HUES48 (cell line): ENCODE results near the gene CHCHD4.

ENCODE experiments used
- H3K27ac ChIP-seq: one replicate; pipeline ENCODE4 v1.7.0; 2013; ENCODE audit warnings: low read depth, low read length, inconsistent platforms
- H3K27me3 ChIP-seq: 2 replicates; pipeline ENCODE4 v1.6.1; 2013; ENCODE audit warnings: mild to moderate bottlenecking, low read length; ENCODE audit not compliant: control insufficient read depth, insufficient read depth
- H3K36me3 ChIP-seq: 2 replicates; pipeline ENCODE4 v1.6.1; 2013; ENCODE audit warnings: low read length; ENCODE audit not compliant: control insufficient read depth, insufficient read depth
- H3K4me1 ChIP-seq: 2 replicates; pipeline ENCODE4 v1.6.1; 2013; ENCODE audit warnings: mild to moderate bottlenecking, low read length; ENCODE audit not compliant: control insufficient read depth, insufficient read depth
- H3K4me3 ChIP-seq: 2 replicates; pipeline ENCODE4 v1.5.1; 2013; ENCODE audit warnings: mild to moderate bottlenecking, low read depth, low read length
- H3K9ac ChIP-seq: 2 replicates; pipeline ENCODE4 v1.6.1; 2013; ENCODE audit warnings: mild to moderate bottlenecking, low read depth, low read length, moderate library complexity
- H3K9me3 ChIP-seq: 2 replicates; pipeline ENCODE4 v1.6.1; 2013; ENCODE audit warnings: low read length; ENCODE audit not compliant: control insufficient read depth, insufficient read depth

Gene CHCHD4

DNA sequence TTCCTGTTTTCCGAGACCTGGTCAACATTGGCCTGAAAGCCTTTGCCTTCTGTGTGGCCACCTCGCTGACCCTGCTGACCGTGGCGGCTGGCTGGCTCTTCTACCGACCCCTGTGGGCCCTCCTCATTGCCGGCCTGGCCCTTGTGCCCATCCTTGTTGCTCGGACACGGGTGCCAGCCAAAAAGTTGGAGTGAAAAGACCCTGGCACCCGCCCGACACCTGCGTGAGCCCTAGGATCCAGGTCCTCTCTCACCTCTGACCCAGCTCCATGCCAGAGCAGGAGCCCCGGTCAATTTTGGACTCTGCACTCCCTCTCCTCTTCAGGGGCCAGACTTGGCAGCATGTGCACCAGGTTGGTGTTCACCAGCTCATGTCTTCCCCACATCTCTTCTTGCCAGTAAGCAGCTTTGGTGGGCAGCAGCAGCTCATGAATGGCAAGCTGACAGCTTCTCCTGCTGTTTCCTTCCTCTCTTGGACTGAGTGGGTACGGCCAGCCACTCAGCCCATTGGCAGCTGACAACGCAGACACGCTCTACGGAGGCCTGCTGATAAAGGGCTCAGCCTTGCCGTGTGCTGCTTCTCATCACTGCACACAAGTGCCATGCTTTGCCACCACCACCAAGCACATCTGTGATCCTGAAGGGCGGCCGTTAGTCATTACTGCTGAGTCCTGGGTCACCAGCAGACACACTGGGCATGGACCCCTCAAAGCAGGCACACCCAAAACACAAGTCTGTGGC lies 17.1 kb upstream of the CHCHD4 start:
- peaks cover 69% of the 10 kb centered on the region for H3K36me3 ChIP-seq
- H3K9ac ChIP-seq = no peak overlapping the region
- H3K27me3 ChIP-seq = no peaks in the 10 kb centered on the region
- no peaks in the 10 kb centered on the region for H3K9me3 ChIP-seq
- no peak overlapping the region for H3K4me3 ChIP-seq
- H3K27ac ChIP-seq = no peak overlapping the region
- H3K4me1 ChIP-seq = peaks cover 10% of the 10 kb centered on the region; the same call in 1 of the 2 replicates

DNA sequence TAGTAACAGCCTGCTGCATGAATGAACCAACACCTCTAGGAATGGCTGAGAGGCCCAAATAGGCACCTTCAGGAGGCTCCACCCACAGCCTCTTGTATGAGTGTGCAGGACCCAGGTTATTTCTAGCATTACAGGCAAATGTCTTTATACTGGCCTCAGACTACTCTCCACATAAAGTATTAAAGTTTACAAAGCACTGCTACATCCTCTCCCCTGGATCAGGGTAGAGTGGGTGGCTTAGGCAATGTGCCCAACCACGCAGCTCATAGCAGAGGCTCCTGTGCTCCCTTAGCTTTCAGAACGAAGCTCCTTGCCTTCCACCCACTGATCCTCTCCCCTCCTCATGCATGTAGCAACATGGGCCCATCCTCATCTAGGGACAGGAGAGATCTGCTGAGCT lies 16.5 kb upstream of the CHCHD4 start:
- no peaks in the 10 kb centered on the region for H3K9me3 ChIP-seq
- H3K27me3 ChIP-seq = no peaks in the 10 kb centered on the region
- no peak overlapping the region for H3K27ac ChIP-seq
- H3K4me3 ChIP-seq = no peak overlapping the region
- no peak overlapping the region for H3K9ac ChIP-seq
- H3K4me1 ChIP-seq = peaks cover 10% of the 10 kb centered on the region; the same call in 1 of the 2 replicates
- H3K36me3 ChIP-seq = peaks cover 69% of the 10 kb centered on the region

DNA sequence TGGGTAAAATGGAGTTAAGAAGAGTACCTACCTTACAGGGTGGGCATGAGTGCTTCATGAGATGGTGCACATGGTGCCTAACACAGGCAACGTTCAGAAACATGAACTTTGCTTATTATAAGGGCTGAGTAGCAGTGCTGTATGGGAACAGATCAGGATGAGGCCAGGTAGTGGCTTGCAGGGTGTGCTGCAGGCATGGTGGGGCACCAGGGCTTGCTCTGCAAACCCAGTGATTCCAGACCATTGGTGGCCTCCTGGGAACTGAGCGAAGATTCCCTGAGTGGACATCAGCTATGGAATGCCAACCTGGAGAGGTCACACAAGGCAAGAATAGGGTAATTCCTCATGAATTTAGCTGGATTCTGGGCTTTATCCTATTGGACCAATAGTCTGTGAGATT lies 16.0 kb upstream of the CHCHD4 start:
- H3K27me3 ChIP-seq = no peaks in the 10 kb centered on the region
- no peak overlapping the region for H3K27ac ChIP-seq
- no peak overlapping the region for H3K9ac ChIP-seq
- peaks cover 69% of the 10 kb centered on the region for H3K36me3 ChIP-seq
- H3K9me3 ChIP-seq = no peaks in the 10 kb centered on the region
- H3K4me3 ChIP-seq = no peak overlapping the region
- peaks cover 10% of the 10 kb centered on the region; the same call in 1 of the 2 replicates for H3K4me1 ChIP-seq

DNA sequence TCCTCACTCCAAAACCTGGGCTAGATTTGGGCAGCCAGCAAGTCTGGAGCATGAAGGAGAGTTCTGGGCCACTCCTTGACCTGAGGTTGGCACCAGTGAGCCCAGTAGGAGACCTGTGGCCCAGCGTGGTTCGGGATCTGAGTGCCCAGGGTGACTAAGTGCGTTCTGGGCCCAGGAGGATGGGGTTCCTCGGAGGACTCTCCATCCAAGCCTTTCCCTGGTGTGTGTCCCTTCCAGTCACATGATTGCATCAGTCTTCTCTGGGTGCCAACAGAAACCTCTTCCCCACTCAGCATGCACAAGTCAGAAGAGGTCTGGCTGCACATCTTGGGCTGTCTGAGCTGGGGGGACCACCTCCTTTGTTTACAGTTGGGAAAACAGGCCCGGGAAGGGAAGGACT lies 15.1 kb upstream of the CHCHD4 start:
- no peaks in the 10 kb centered on the region for H3K27me3 ChIP-seq
- H3K9ac ChIP-seq = no peak overlapping the region
- peaks cover 73% of the 10 kb centered on the region for H3K36me3 ChIP-seq
- H3K4me1 ChIP-seq = peaks cover 10% of the 10 kb centered on the region; the same call in 1 of the 2 replicates
- H3K27ac ChIP-seq = no peak overlapping the region
- H3K4me3 ChIP-seq = no peak overlapping the region
- H3K9me3 ChIP-seq = no peaks in the 10 kb centered on the region

DNA sequence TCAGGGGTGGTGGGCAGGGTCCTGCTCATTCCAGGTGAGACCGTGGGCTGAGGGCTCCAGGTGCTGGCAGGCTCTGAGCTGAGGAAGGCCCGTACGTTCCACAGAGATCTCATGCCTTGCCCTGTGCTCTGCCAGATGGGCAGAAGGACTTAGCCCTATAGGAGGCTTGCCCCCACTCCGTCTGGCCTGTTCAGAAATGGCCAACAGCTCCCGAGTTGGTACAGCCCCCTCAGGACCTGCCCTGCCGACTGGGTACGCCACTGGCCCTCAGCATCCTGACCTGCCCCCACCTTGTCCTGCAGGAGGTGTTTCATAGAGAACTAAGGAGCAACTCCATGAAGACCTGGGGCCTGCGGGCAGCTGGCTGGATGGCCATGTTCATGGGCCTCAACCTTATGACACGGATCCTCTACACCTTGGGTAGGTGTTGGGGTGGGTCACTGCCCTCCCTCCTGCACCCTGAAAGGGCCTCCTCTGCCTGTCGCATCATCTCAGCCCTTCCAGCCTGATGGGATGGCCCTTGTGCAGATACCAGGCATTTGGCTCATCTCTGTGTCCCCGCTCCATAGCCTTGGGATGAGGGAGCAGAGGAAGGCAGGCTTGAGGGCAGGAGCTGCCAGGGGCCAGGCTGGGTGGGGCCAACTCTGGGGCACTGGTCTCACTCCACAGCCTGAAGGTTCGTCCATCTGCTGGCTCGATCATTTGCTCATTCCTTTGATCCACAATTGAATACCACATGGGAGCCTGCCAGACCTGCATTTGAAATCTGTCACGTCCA lies 14.4 kb upstream of the CHCHD4 start:
- no peak overlapping the region for H3K4me3 ChIP-seq
- H3K9me3 ChIP-seq = no peaks in the 10 kb centered on the region
- H3K36me3 ChIP-seq = peaks cover 80% of the 10 kb centered on the region
- peaks cover 8% of the 10 kb centered on the region; the same call in 1 of the 2 replicates for H3K4me1 ChIP-seq
- no peak overlapping the region for H3K9ac ChIP-seq
- H3K27ac ChIP-seq = no peak overlapping the region
- H3K27me3 ChIP-seq = no peaks in the 10 kb centered on the region

DNA sequence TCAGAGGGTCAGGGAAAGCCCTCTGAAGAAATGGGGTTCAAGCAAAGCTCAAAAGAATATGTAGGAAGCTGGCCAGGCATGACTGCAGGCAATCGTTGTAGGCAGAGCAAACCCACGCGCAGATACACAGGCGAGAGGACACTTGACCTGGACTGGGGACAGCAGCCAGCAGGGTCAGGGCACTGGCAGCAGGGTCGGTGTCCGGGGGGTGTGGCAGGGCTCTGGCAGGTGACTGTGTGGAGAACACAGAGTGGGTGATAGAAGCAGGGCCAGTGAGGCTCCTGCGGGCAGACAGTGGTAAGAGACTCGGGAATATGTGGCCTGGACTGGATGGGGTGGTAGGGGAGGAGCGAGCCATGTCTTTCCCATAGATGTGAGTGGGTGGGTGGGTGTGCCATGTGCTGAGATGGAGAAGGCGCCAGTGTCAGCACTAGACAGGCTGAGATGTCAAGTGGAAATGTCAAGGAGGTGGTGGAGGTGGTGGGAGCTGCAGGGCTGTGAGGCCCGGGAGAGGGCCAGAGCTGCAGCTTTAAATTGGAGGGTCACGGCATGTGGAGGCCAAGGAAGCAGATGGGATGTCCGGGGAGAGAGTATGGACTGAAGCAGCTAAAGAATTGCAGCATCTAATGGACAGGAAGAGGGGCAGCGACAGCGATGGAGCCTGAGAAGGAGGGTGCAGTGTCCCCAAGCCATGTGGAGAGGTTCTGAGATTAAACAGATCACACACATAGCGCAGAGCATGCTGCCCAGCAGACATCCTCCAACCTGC lies 13.6 kb upstream of the CHCHD4 start:
- Histone ChIP-seq H3K36me3 (peaks cover 86% of the 10 kb centered on the region), H3K9ac (no peak overlapping the region), H3K27ac (no peak overlapping the region), H3K4me1 (peaks cover 4% of the 10 kb centered on the region; the same call in 1 of the 2 replicates), H3K27me3 (no peaks in the 10 kb centered on the region), H3K4me3 (no peak overlapping the region), H3K9me3 (no peaks in the 10 kb centered on the region)

DNA sequence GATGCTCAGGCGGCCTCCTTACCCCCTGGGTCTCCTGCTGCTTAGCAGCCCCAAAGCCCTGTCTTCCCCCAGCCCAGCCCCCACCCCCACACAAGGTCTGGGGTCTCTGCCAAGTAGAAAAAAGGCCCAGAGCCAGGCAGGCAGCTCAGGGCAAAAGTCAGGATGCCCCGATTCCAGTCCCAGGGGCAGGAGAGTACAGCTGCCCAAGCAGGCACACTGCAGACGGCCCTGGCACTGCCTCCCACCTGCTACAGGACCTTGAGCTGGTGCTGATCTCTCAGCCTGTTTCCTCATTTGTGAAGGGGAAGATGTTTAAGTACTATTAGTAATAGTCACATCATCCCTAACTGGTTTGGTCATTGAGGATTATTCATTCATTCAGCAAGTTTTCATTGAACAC lies 12.8 kb upstream of the CHCHD4 start:
- Histone ChIP-seq H3K9ac (no peak overlapping the region), H3K4me1 (no peaks in the 10 kb centered on the region), H3K9me3 (no peaks in the 10 kb centered on the region), H3K27me3 (no peaks in the 10 kb centered on the region), H3K36me3 (peaks cover 91% of the 10 kb centered on the region), H3K27ac (no peak overlapping the region), H3K4me3 (no peak overlapping the region)

DNA sequence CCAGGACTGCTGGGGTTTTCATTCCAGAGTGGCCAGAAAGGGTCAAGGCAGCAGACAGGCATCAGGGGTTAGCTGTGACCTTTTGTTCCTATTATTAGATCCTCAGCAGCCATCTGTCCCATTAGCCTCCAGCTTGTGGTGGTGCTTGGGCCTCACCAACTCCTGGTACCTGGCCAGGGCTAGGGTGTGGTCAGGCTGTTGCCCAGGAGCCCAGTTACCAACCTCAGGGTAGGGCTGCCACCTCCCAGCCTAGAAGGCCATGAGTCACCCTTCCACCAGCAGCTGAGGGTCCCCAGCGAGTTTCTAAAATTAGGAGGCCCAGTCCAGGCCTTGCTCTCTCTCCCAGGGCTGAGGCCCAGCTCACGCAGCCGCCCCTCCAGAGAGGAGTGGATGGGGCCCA lies 12.3 kb upstream of the CHCHD4 start:
- no peak overlapping the region for H3K27ac ChIP-seq
- H3K9ac ChIP-seq = no peak overlapping the region
- no peak overlapping the region for H3K4me3 ChIP-seq
- H3K36me3 ChIP-seq = peaks cover 91% of the 10 kb centered on the region
- no peaks in the 10 kb centered on the region for H3K4me1 ChIP-seq
- H3K9me3 ChIP-seq = no peaks in the 10 kb centered on the region
- no peaks in the 10 kb centered on the region for H3K27me3 ChIP-seq

DNA sequence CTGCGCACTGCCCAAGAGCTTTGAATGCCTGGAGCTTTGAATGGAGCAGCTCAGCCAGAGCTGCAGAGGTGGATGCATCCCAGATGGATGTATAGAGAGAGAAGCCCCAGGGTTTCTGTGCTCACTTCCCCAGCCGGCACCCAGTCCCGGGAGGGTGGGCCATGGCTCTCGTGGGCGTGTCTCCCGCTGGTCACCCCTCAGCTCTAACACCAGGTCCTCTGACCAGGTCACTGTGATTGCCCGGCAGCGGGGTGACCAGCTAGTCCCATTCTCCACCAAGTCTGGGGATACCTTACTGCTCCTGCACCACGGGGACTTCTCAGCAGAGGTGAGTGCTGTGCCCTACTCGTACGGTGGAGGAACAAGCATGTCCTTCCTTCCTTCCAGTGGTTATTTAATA lies 10.9 kb upstream of the CHCHD4 start:
- Histone ChIP-seq H3K4me3 (no peak overlapping the region), H3K27me3 (no peaks in the 10 kb centered on the region)

DNA sequence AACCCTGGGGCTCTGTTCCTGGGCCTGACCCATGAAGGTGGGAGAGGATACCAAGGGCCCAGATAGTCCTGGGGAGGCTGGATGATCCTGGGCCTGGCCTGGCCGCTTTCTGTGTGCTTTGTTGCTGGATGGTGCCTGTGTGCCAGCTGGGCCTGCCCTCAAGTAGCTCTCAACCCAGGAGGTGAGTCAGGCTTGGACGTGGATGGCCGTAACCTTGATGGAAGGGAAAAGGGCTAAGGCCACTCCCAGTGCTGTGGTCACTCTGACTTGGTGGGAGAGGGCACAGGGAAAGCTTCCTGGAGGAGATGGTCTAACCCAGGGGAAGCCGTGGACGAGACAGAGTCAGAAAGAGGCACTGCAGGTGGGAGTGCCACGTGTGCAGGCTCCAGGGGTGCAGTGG lies 9.6 kb upstream of the CHCHD4 start:
- H3K27ac ChIP-seq = no peak overlapping the region
- peaks cover 91% of the 10 kb centered on the region for H3K36me3 ChIP-seq
- no peaks in the 10 kb centered on the region for H3K4me1 ChIP-seq
- H3K9me3 ChIP-seq = no peaks in the 10 kb centered on the region
- H3K4me3 ChIP-seq = no peak overlapping the region
- no peaks in the 10 kb centered on the region for H3K27me3 ChIP-seq
- H3K9ac ChIP-seq = no peak overlapping the region

More for the DNA sequence above, 10.9 kb upstream of the CHCHD4 start:
- no peaks in the 10 kb centered on the region for H3K4me1 ChIP-seq
- no peak overlapping the region for H3K9ac ChIP-seq
- no peaks in the 10 kb centered on the region for H3K9me3 ChIP-seq
- H3K27ac ChIP-seq = no peak overlapping the region
- peaks cover 91% of the 10 kb centered on the region for H3K36me3 ChIP-seq
